Stimulated activated CD8-positive, alpha-beta memory T cell treated with anti-CD3 and anti-CD28 coated beads, Interleukin-12 subunit alpha, Interleukin-12 subunit beta, amount 100 ng/mL, for 4 hours (primary cell): ENCODE data around the gene HEMGN.

Experiments used
- DNase-seq: peaks from one replicate; pipeline ENCODE4 v3.0.0-alpha.2; 2020; ENCODE audit warnings: low read depth

Gene HEMGN

DNA sequence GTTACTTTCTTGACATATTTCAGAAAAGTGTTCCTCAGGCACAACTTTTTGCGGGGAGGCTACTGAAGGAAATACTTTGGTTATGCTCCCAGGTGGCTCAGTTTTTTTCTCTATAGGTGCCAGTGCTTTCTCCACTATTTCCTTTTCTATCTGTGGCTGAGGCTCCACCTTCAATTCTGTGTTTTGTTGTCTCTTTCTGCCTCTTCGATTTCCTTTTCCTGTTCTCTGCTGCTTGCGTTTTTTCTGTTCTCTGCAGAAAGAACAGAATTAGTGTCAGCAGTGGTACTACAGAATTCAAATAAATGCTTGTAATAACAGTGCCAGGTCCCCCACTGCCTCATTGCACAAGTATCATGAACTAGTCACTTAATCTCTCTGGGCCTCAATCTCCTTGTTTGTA lies 7.0 kb downstream of the HEMGN start:
- DNase-seq: no peak

DNA sequence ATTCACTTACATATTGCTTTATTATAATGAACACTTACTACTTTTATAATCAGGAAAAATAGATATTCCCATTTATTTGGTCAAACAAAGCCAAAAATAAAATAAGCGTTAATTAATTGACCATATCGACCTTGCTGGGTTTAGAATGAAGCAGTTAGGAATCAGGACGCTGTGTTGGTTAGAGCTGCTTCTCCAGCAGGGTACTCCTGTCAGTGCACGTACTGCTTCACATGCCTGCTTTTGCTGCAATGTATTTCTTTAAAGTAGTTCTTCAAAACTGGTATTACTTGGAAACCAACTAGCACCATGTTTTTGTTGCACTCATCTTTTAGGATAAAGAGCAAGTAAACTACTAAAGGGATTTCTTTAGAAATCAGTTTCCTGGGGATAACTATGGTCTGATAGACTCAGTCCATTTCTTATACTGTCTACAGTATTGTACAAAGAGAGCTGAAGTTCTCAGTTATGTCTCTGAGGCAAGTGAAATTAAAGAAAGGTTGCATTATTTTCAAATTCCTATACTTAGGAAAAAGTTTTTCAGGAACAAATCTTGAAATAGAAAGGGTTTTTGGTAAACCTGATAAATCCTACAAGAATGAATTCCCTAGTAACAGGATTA lies 8.9 kb downstream of the HEMGN start:
- no peak for DNase-seq

DNA sequence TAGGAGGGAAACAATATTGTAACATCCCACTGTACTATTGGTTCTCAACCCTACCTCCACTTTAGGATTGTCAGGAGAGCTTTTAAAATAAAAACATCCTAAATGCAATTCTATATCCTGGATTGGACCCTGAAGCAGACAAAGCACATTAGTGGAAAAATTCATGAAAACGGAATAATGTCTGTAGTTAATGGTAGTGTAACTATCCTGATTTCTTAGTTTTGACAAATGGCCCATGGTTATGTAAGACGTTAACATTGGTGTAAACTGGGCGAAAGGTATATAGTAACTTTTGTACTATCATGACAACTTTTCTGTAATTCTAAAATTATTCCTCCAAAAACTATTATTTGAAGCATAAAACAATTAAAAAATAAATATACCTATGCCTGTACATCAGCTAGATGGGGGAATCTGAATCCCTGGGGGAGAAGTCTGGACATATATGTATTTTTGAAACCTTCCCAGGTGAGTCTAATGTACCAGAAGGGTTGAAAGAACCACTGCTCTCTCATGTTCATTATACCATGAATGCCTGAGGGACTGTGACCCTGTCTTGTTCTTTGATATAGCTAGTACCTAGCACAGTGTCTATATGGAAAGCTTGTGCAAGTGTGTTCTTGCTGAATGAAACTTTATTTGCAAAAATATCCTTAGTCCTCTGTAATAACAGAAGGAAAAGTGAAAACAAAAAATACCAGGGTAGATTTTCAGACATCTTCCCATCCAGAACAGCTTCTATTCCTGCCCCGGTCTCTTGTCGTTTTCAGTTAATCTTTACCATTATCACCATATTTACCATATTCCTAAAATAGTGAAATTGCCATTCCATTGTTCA lies 12.3 kb downstream of the HEMGN start:
- no peak for DNase-seq

DNA sequence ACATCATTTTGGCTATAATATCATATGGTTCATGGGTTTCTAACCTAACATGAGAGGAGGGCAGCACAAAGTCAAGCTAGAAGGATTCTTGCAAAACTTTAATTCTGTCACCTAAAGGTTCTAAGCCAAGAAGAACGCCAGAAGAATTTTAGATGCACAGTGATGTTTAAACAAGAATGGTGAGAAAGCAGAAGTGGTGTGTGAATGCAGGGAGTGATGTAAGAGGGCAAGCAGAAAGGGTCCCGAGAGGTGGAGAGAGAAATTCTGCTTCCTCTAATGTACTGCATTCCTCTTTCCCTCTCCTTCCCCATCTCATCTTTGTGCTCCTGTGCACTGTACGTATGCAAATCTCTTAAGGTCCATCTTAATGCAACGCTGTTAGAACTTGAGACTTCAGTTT lies 13.6 kb downstream of the HEMGN start:
- no peak for DNase-seq

DNA sequence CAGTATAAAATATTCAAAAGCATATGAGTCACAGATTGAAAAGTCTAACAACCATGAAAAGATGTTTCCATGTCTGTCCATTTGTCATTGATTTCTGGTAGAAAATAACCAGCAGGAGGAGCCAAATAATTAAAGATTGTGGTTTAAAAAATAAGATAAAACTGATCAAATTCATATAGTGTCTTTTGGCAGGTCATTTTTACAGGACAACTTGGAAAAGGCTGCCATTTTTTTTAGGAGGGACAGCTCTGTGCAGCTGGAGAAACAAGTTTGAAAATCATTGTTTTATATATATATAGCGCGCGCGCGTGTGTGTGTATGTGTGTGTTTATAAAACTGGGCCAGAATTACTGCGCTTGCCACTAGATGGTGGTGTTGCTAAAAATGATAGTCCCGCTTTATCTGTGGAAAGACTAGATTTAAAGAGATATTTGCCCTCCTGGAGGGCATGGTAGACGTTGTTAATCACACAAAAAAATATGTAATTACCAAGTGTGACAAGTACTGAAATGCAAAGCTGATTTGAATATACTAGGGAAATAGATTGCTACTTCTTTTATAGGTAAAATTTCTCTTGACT lies 14.4 kb downstream of the HEMGN start:
- peak; percentile 48 for DNase-seq

DNA sequence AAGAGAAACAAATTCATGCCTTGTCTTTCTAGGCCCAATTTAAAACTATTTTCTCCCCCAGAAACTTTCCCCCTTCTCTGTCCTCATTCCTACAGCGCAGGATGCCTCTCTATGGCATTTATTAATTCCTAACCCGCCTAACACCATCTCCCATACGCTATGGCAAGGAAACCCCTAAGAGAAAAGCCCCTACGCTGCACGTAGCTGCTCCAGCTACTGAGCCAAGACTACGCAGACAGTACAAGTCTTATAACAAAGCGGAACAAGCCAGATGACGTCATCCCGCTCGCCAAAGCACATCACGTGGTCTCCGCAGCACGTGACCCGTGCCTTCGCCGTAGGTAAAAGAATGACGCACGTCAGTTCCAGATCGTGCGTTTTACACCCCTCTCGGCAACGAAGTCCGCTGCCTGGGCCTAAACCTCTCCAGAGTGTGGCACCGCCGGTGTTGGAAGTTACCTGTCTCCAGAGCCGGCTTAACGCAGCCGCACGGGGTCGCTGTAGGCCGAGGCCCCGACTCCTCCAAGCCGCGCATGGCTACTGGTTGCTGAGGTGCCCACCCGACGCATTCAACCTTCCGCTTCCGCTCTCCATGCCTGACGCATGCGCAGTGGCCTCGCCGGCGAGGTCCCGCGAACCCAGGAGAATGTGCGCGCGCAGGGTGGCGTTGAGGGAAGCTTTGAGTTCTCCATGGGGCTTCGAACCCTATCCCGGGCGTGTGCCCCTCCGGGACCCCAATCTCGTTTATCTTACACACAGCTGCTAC lies 15.8 kb downstream of the HEMGN start, which contains the start of gene TRMO:
Gene TRMO, minus strand, starts transcription at position 542 of the 766 bp plus-strand sequence. Its CDS starts 7 bp downstream, at position 535.
- peak; percentile 97 for DNase-seq

DNA sequence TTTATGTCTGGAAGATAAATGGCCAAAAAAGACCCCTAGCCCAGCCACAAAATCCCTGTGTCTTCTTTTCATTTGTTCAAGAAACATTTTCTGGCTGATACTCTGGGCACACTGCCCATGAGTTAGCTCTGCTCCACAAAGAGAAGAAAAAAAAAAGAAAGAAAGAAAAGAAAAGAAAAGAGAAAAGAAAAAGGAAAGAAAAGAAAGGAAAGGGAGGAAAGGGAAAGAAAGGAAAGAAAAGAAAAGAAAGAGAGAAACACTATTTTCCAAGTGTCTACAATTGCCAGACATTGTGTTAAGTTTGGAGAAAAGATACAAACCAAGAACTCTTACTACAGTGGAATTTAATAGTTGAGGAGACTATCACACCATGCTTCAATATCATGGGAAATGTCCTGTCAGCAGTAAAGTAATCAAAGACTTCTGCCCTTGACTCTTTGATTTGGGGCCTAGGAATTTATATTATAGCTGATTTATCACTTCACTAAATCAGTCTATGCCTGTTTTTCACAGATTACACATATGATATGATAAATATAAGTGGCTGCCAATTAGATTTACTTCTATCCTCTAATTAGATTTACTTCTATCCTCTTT lies 18.7 kb downstream of the HEMGN start:
- no peak for DNase-seq

DNA sequence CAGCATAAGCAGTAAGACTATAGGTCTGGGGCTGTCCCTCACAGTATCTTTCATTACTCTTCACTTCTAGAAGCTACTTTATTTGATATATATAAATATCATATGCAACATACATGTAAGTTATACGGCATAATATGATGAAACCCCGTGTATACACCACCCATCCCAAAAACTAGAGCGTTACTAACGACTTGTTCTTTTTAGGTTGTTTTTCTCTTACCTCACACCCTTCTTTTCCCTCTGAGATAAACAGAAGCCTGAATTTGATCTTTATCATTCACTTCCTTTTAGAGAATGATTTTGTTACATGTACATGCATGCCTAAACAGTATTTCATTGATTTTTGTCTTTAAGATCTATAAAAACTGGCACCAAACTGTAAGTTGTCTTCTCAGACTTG lies 19.4 kb downstream of the HEMGN start:
- no peak for DNase-seq

DNA sequence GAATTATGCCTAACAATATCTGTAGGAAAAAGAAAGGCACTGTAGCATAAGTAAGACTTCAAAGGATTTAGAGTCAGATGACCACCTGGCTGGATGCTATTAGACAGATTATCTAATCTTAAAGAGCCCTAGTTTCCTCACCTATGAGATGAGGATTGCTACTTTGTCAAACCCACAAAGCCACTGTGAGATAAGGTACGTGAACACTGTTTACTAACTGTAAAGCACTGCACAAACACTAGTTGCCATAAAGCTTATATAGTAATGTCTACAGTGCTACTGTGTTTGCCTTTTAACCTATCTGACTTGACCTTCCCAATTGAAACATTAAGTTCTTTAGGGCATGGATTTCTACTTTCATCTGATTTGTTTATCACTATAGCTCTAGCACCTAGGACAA lies 26.0 kb downstream of the HEMGN start:
- DNase-seq: no peak

DNA sequence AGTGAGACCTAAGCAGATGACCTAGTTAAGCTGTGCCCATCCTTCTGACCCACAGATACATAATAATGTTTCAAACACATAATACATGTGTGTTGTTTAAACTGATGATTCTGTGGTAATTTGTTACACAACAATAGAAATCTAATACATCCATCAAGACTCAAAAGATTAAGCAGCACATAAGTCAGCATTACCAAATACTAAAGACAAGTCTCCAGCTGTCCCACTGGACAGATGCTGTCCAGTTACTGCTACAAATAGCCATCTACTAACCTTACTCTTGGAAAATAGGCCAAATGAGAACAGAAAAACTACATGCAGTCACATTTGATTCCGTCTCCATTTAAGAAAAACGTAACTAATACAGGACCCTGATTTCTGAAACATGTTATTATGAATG lies 26.4 kb downstream of the HEMGN start:
- DNase-seq: no peak

DNA sequence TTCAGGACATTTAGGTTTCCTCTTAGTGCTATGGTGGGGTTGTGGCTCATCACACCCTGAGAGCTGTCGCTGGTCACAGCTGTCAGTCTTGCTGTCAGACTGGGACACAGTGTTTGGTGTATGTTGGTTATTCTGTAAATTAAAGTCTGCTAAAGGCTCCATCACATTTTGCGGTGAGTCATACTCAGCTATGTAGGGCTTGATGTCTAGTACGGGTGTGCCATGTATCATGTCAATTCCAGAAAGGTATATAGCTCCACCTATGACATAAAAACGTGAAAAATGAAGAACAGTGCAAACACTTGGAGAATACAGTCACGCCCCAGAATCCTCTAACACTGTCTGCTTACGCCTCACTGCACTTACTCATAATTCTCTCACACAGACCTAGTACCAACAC lies 27.6 kb downstream of the HEMGN start:
- no peak for DNase-seq

DNA sequence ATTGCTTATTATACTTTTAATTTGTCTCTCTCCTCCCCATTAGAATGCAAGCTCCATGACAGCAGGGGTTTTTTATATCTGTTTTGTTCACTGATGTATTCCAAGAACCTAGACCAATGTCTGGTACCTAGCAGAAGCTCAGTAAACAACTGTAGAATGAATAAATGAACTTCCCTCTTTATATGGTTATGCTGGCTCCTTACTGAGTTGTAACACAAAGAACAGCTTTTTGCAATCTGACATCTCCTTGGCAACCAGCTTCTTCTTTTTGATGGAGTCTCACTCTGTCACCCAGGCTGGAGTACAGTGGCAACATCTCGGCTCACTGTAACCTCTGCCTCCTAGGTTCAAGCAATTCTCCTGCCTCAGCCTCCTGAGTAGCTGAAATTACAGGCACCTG lies 29.3 kb downstream of the HEMGN start:
- no peak for DNase-seq

DNA sequence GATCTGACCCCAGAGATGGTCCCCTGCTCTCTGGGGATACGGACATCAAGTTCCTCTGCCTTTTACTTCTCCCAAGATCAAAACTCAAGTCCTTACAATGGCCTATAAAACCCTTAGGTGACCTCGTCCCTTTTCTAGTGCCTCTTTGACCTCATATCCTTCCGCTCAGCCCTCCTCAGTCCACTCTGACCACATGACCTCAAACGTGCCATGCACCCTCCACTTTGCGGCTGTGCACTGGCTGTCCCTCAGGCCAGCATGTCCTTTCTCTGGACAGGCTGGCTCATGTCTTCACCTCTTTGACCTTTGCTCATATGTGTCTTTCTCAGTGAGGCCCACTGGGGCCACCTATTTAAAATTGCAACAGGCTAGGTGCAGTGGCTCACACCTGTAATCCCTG lies 30.3 kb downstream of the HEMGN start:
- DNase-seq: no peak

DNA sequence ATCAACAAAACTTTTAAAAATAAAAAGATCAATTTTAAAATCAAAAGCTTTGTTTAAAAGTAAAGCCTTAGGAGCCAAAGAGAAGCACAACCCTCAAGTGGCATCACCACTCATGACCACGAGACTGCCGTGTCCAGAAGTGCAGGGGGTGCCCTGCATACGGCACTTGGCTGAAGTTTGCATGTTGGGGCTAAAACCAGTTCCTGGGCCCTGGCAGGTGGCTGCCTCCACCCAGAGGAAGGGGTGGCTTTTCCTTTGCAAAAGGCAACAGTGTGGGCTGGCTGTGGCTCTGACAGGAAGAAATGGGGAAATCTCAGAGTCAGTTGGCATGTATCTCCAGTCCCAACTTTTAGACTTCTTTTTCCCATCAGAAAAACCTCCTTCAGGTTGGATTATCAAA lies 30.9 kb downstream of the HEMGN start:
- DNase-seq: no peak

DNA sequence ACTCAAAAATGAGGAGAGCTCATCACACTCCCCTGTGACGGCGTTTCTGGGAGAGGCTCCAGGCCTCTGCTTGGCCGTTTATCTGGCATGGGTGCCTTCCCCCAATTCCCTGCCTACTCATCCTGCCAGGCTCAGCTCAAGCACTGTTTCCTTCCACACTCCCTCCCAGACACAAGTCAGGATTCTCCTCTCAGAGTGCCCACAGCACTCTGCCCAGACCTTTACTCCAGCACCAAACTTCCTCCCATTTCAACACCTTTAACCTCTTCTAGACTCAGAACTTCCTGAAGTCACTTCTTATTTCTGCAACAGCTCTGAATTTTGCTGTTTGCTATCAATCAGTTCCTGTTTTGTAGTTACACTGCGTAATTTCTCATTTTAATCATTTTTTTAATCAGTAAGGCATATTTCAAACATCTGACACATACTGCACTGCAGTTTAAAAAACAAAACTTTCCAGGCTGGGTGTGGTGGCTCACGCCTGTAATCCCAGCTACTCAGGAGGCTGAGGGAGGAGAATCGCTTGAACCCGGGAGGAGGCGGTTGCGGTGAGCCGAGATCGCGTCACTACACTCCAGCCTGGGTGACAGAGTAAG lies 31.6 kb downstream of the HEMGN start:
- DNase-seq: no peak

DNA sequence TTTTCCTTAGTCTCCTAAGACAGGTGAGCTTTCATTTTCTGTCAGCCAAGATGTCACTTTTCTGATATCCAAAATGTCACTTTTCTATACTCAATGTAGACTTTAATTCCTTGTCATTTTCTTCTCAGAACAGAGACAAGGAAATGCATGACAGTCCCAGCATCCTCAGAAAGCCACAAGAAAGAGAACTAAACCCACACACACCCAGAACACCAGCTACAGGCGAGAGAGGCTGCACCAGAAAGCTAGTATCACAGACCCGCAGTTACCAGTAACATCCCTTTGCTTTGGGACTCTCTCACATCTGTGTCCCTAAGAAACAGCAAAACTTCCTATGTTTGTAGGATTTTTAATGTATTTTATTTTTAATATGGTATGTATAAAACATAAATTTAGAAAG lies 32.7 kb downstream of the HEMGN start:
- no peak for DNase-seq

DNA sequence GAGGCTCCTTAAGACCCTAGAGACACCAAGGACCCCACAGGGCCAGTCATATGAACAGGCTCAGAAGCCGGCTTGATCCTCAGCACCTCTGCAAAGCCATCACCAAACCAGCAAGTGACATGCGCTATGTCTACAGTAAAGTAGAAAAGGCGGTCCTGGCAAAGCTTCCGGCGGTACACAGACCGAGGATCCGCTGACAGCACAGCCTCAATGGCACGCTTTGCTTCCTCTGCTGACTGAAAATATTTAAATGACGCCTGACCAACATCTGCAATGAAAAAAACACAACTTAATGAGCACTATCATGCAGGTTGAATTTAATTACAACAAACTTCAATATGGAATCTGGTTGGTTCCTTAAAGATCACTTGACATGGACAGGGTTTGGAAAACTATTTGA lies 33.2 kb downstream of the HEMGN start:
- DNase-seq: no peak

DNA sequence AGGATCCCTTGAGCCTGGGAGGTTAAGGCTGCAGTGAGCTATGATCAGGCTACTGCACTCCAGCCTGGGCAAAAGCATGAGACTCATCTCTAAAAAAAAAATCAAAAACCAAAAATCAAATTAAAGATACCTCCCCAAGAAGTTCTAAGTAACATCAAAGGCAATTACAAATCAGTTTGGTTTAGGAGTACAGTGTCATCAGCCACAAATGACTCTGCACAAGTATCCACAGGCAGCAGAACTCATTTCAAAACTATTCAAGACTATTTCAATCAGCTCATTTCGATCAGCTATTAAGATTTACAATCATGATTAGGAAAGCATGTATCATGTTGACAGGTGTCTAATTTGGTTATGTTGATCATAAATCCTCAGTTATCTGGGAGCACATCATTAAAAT lies 34.8 kb downstream of the HEMGN start:
- no peak for DNase-seq

DNA sequence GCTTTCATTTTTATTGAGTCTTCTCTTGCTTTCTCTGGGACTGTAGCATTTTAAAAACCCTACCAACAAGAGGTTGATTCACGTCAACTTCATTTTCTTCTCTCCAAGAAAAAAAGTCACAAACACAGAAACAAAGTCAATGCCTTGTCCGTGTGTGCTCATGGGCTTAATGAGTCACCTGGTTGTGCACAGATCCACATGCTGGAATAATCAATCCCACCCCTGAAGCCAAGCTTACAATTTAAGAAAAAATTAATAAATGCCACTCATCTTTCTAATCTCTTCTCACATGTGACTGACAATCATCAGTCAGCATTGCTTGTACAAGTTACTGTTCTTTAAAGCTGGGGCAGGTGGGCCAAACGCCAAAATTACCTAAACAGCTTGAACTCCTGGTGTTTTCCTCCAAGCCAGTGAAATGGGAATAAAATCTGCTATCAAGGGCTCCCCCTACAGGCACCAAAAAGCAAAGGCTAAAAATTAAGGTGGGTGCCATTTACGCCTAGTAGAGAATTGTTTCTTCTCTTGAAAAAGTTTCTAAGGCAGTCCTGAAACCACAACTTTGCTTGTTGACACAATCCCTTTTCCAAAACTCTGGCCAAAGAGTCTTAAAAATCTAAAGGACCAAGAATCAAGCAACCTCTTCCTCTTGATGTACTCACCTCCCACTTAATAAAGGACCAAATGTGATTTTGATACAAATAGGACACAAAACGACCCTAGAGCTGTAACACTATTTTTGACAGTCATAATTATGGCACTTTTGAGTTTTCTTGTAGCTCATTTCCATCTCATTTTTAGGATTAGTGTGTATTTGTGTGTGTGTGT lies 37.0 kb downstream of the HEMGN start:
- DNase-seq: no peak

DNA sequence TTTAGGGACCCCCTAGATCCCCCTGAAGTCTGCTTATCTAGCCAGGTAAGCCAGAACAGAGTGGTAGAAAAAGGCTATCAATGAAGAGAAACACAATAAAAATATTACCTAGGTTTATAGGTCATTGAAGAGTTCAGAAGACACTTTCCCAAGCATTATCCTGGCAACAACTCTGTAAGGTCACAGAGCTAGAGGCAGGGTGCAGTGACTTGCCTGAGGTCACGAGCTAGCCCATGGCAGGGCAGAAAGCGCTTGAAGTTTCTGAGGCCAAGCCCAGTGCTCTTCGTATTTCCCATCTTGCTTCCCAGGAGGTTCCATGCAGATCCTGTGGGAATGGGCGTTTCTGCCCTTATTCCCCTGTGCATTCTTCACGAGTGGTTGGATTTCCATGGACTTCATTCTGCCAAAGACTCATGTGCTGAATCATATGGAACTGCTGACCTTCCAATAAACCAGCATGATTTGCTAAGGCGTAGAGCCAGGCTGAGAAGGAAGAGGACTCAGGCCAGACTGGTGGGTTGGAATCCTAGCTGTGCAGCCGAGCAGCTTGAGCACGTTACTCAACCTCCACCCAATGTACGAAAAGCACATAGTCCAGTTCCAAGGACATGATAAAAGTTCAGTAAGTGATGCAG lies 37.8 kb downstream of the HEMGN start:
- DNase-seq: no peak
